SK-N-SH treated with all-trans-retinoic acid at 6 μM for 48 hours (cell line): ENCODE data around the gene KRTCAP2.
A peak's percentile ranks its signal among the peaks of the same experiment; 100 is the strongest.

Experiments used
- ATAC-seq: fragments of 200-7000 bp; cut with Tn5 transposase; 3 replicates; pipeline ENCODE4 v1.9.1; 2020; ENCODE audit warnings: mild to moderate bottlenecking, moderate library complexity
- ARNTL ChIP-seq: fragments of 450-650 bp; formaldehyde crosslinking; IDR thresholded peaks from 2 replicates; pipeline ENCODE4 v1.5.0; 2020; ENCODE audit warnings: low read depth, mild to moderate bottlenecking, moderate library complexity, borderline replicate concordance
- BACH2 ChIP-seq: fragments of 250-450 bp; sonication (Bioruptor Pico); IDR thresholded peaks from 2 replicates; pipeline ENCODE4 v1.9.0; 2021; ENCODE audit warnings: mild to moderate bottlenecking, borderline replicate concordance
- CREB5 ChIP-seq: fragments of 250-450 bp; sonication (Bioruptor Pico); IDR thresholded peaks from 2 replicates; pipeline ENCODE4 v1.5.1; 2020; ENCODE audit warnings: low read depth, mild to moderate bottlenecking, moderate library complexity
- ISL1 ChIP-seq: fragments of 250-450 bp; sonication (Bioruptor Pico); IDR thresholded peaks from 2 replicates; pipeline ENCODE4 v2.1.2; 2022; ENCODE audit warnings: mild to moderate bottlenecking, moderate library complexity
- OSR1 ChIP-seq: fragments of 250-450 bp; sonication (Bioruptor Pico); IDR thresholded peaks from 2 replicates; pipeline ENCODE4 v1.8.0; 2022; ENCODE audit warnings: moderate library complexity, mild to moderate bottlenecking, inconsistent platforms
- PATZ1 ChIP-seq: fragments of 250-450 bp; sonication (Bioruptor Pico); IDR thresholded peaks from 2 replicates; pipeline ENCODE4 v1.8.0; 2020; ENCODE audit warnings: mild to moderate bottlenecking, moderate library complexity, borderline replicate concordance
- PPARA ChIP-seq: fragments of 250-450 bp; sonication (Bioruptor Pico); IDR thresholded peaks from 2 replicates; pipeline ENCODE4 v1.5.0; 2020; ENCODE audit warnings: mild to moderate bottlenecking, borderline replicate concordance
- RARB ChIP-seq: fragments of 250-450 bp; sonication (Bioruptor Pico); IDR thresholded peaks from 2 replicates; pipeline ENCODE4 v1.8.0; 2021; ENCODE audit warnings: mild to moderate bottlenecking, moderate library complexity
- SNAI2 ChIP-seq: fragments of 250-450 bp; sonication (Bioruptor Pico); IDR thresholded peaks from 2 replicates; pipeline ENCODE4 v1.5.0; 2020; ENCODE audit warnings: mild to moderate bottlenecking, moderate library complexity
- TCF4 ChIP-seq: fragments of 250-450 bp; sonication (Bioruptor Pico); IDR thresholded peaks from 2 replicates; pipeline ENCODE4 v1.8.0; 2021; ENCODE audit warnings: mild to moderate bottlenecking, moderate library complexity, borderline replicate concordance
- TOX ChIP-seq: fragments of 250-450 bp; sonication (Bioruptor Pico); IDR thresholded peaks from 2 replicates; pipeline ENCODE4 v1.8.0; 2021; ENCODE audit warnings: mild to moderate bottlenecking, moderate library complexity, borderline replicate concordance
- ZFP3 ChIP-seq: fragments of 250-450 bp; sonication (Bioruptor Pico); IDR thresholded peaks from 2 replicates; pipeline ENCODE4 v1.5.0; 2020; ENCODE audit warnings: mild to moderate bottlenecking, moderate library complexity
- ZFP30 ChIP-seq: fragments of 450-650 bp; formaldehyde crosslinking; IDR thresholded peaks from 2 replicates; pipeline ENCODE4 v1.5.0; 2022; ENCODE audit warnings: mild to moderate bottlenecking, moderate library complexity
- ZNF565 ChIP-seq: fragments of 450-650 bp; formaldehyde crosslinking; conservative IDR thresholded peaks from 2 replicates; pipeline ENCODE4 v1.5.0; 2020; ENCODE audit warnings: low read depth, mild to moderate bottlenecking, moderate library complexity
- ZNF70 ChIP-seq: fragments of 450-650 bp; formaldehyde crosslinking; IDR thresholded peaks from 2 replicates; pipeline ENCODE4 v1.5.0; 2020; ENCODE audit warnings: mild to moderate bottlenecking, moderate library complexity
- TF ChIP-seq, protein P1 (sequence below): fragments of 250-450 bp; sonication (Bioruptor Pico); IDR thresholded peaks from 2 replicates; pipeline ENCODE4 v1.5.0; 2020; ENCODE audit warnings: mild to moderate bottlenecking, moderate library complexity
- TF ChIP-seq, protein P2 (sequence below): fragments of 250-450 bp; sonication (Bioruptor Pico); IDR thresholded peaks from 2 replicates; pipeline ENCODE4 v1.5.1; 2021; ENCODE audit warnings: mild to moderate bottlenecking, moderate library complexity

Gene KRTCAP2

GRCh38 chr1:155210314-155211104 is 37.4 kb upstream of the KRTCAP2 start (continued):
- TF ChIP-seq, protein P1, sequence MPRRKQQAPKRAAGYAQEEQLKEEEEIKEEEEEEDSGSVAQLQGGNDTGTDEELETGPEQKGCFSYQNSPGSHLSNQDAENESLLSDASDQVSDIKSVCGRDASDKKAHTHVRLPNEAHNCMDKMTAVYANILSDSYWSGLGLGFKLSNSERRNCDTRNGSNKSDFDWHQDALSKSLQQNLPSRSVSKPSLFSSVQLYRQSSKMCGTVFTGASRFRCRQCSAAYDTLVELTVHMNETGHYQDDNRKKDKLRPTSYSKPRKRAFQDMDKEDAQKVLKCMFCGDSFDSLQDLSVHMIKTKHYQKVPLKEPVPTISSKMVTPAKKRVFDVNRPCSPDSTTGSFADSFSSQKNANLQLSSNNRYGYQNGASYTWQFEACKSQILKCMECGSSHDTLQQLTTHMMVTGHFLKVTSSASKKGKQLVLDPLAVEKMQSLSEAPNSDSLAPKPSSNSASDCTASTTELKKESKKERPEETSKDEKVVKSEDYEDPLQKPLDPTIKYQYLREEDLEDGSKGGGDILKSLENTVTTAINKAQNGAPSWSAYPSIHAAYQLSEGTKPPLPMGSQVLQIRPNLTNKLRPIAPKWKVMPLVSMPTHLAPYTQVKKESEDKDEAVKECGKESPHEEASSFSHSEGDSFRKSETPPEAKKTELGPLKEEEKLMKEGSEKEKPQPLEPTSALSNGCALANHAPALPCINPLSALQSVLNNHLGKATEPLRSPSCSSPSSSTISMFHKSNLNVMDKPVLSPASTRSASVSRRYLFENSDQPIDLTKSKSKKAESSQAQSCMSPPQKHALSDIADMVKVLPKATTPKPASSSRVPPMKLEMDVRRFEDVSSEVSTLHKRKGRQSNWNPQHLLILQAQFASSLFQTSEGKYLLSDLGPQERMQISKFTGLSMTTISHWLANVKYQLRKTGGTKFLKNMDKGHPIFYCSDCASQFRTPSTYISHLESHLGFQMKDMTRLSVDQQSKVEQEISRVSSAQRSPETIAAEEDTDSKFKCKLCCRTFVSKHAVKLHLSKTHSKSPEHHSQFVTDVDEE (CRISPR knock-in tag): no peak
- TF ChIP-seq TCF4 (CRISPR knock-in tag) (no peak), ARNTL (CRISPR knock-in tag) (no peak), ZNF70 (CRISPR knock-in tag) (no peak), TOX (CRISPR knock-in tag) (no peak), ZNF565 (no peak), SNAI2 (CRISPR knock-in tag) (no peak), ZFP3 (CRISPR knock-in tag) (no peak), BACH2 (CRISPR knock-in tag) (no peak), PPARA (CRISPR knock-in tag) (no peak)

DNA sequence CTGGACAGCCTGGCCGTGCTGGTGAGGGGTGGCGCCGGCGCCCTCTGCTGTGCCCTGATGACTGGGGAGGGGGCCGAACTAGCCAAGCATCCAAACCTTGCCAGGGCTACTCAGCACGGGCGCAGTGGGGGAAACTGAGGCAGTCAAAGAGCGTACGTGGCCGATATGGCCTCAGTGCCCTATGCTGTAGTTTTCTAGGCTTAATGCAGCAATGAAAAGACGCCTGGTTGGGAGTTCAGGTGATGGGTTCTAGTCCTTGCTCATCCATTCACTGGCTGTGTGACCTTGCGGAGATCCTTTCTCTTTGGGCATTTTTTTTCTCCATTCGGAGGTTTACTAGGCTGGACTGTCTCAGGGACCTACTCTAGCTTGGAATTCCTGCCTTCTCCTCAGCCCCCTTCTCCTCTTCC is 36.2 kb upstream of the KRTCAP2 start:
- no peak for TF ChIP-seq ZFP30 (CRISPR knock-in tag)
- TF ChIP-seq PATZ1 (CRISPR knock-in tag): no peak
- no peak for TF ChIP-seq OSR1 (CRISPR knock-in tag)
- TF ChIP-seq ARNTL (CRISPR knock-in tag): no peak
- TF ChIP-seq CREB5 (CRISPR knock-in tag): no peak
- TF ChIP-seq ISL1 (CRISPR knock-in tag): no peak
- peak; percentile 67; the same call in 1 of the 2 replicates for TF ChIP-seq RARB (CRISPR knock-in tag)
- TF ChIP-seq, protein P2, sequence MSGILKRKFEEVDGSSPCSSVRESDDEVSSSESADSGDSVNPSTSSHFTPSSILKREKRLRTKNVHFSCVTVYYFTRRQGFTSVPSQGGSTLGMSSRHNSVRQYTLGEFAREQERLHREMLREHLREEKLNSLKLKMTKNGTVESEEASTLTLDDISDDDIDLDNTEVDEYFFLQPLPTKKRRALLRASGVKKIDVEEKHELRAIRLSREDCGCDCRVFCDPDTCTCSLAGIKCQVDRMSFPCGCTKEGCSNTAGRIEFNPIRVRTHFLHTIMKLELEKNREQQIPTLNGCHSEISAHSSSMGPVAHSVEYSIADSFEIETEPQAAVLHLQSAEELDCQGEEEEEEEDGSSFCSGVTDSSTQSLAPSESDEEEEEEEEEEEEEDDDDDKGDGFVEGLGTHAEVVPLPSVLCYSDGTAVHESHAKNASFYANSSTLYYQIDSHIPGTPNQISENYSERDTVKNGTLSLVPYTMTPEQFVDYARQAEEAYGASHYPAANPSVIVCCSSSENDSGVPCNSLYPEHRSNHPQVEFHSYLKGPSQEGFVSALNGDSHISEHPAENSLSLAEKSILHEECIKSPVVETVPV (CRISPR knock-in tag): no peak
- TF ChIP-seq, all 23 proteins: peak for 1
- no peak for ATAC-seq

DNA sequence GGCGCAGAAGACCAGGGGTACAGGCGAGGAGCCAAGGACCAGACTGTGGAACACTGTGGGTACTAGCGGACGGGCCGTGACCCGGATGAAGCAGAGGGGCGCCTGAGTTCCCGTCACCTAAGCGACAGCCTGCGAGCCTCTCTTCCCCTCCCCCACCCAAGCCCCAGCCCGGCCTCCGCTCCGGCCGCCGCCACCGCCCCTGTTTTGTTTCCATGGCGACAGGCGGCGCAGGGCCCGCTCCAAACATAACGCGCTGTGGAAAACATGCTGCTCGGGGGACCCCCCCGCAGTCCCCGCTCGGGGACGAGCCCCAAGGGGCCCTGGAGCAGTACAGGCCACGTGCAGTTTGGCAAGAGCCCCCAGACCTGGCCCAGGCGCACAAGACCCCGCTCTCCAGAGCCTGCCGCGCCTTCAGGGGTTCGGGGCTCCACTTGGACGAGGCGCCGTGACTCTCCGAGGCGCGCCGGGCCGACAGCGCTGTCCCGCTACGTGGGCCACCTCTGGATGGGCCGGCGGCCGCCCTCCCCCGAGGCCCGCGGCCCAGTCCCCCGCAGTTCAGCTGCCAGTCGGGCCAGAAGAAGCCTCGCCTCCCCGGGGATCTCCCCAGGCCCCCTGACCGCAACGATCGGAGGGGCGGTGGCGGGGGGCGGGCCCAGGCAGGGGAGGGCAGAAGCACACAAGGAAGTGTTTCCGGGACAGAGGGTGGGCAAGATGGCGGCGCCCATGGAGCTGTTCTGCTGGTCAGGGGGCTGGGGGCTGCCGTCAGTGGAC is 35.6 kb upstream of the KRTCAP2 start, which contains the start of gene MTX1:
Gene MTX1 (plus strand): TSS at position 155 of the 771 bp plus-strand sequence. CDS start 110 bp downstream, at position 265.
- ATAC-seq: peak; percentile 79
- no peak for TF ChIP-seq BACH2 (CRISPR knock-in tag)
- peak; percentile 81; the same call in 1 of the 2 replicates for TF ChIP-seq ARNTL (CRISPR knock-in tag)

GRCh38 chr1:155207806-155208540 is 34.9 kb upstream of the KRTCAP2 start, which contains the start of gene THBS3:
THBS3 (minus strand) TSS chr1:155207897; CDS start chr1:155207876, 21 bp downstream.
- peak; percentile 47; the same call in 1 of the 2 replicates for TF ChIP-seq PATZ1 (CRISPR knock-in tag)
- TF ChIP-seq ZNF565: no peak
- no peak for TF ChIP-seq TCF4 (CRISPR knock-in tag)
- TF ChIP-seq ZFP3 (CRISPR knock-in tag): no peak
- TF ChIP-seq, all 23 proteins: peak for 1
- ATAC-seq: peak; percentile 44
